Measurements from ENCODE around the gene TRIM49. TPM values are rescaled to one million over a fixed set of nuclear protein-coding genes. Genes with fewer than 3 reads are reported as not detected.
"Not testable (repeated sequence)": the region's sequence is repeated elsewhere in the genome, so short reads cannot be mapped to it uniquely, and the experiment has no call there.

The TRIM49 gene, protein sequence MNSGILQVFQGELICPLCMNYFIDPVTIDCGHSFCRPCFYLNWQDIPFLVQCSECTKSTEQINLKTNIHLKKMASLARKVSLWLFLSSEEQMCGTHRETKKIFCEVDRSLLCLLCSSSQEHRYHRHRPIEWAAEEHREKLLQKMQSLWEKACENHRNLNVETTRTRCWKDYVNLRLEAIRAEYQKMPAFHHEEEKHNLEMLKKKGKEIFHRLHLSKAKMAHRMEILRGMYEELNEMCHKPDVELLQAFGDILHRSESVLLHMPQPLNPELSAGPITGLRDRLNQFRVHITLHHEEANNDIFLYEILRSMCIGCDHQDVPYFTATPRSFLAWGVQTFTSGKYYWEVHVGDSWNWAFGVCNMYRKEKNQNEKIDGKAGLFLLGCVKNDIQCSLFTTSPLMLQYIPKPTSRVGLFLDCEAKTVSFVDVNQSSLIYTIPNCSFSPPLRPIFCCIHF
- total RNA-seq (2016; rRNA removed; fragmentation: Illumina TruSeq; extraction: Trizol) (not detected in 2 replicates), polyA plus RNA-seq (2011; rRNA removed) (not detected in 2 replicates), polyA minus RNA-seq (2011; rRNA and poly(A)+ RNA removed; ENCODE audit: low replicate concordance) (not detected in 2 replicates), Bru-seq, nascent RNA (not detected), BruChase-seq, experiment 1, labeled RNA remaining after a 6-hour chase (not detected), BruChase-seq, experiment 2, labeled RNA remaining after a 2-hour chase (not detected)
- not detected in 2 replicates for total RNA-seq (2016; cell fraction: cytosol; rRNA removed; fragmentation: Illumina TruSeq; extraction: Trizol; ENCODE audit: low read depth)
- not detected in 2 replicates for total RNA-seq (2016; cell fraction: insoluble cytoplasmic fraction; rRNA removed; fragmentation: Illumina TruSeq; extraction: Trizol)
- total RNA-seq (2016; cell fraction: membrane; rRNA removed; fragmentation: Illumina TruSeq; extraction: Trizol), result not detected in 2 replicates
- total RNA-seq (2016; cell fraction: nucleus; rRNA removed; fragmentation: Illumina TruSeq; extraction: Trizol), result not detected in 2 replicates
- polyA plus RNA-seq (2011; cell fraction: cytosol; rRNA removed), result not detected in 2 replicates
- not detected in 2 replicates for polyA plus RNA-seq (2011; cell fraction: nucleus; rRNA removed)
- not detected in 2 replicates for polyA plus RNA-seq (2012)
- polyA plus RNA-seq (2016; cell fraction: cytosol; fragmentation: Illumina TruSeq; extraction: Trizol; ENCODE audit: low read depth), result not detected in 2 replicates
- polyA plus RNA-seq (2016; cell fraction: insoluble cytoplasmic fraction; fragmentation: Illumina TruSeq; extraction: Trizol; ENCODE audit: low read depth), result not detected in 2 replicates
- polyA plus RNA-seq (2016; cell fraction: membrane; fragmentation: Illumina TruSeq; extraction: Trizol; ENCODE audit: low read depth), result not detected in 2 replicates
- polyA plus RNA-seq (2016; cell fraction: nucleus; fragmentation: Illumina TruSeq; extraction: Trizol; ENCODE audit: insufficient read depth, low read depth), result not detected in 2 replicates
- polyA minus RNA-seq (2011; cell fraction: cytosol; rRNA and poly(A)+ RNA removed), result not detected in 2 replicates
- not detected in 2 replicates for polyA minus RNA-seq (2011; cell fraction: nucleus; rRNA and poly(A)+ RNA removed)
- long read RNA-seq, experiment 1, result 0 reads
- long read RNA-seq, experiment 2, result 0 reads

DNA sequence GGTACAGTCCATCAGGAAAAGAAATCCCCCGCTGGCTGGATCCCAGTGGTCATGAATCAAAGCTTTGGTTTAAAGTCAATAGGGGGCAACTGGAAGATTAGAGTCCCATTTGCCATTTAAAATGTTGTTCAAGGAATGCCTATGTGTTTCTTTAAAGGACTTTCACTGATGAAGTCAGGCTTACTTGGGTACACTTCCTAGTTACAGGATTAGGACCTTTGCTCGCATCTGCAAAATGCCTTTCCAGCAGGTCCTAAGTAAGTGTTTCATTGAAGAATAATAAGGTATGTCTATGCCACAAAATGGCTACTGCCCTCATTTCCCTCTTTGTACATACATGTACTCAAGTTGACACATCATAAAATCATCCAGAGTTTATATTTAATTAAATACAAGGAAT, at the start of gene TRIM49:
TRIM49 (minus strand) TSS at position 101 of the 400 bp plus-strand sequence. CDS start 4,106 bp downstream, outside the sequence.
- H3K4me3 ChIP-seq (replicated peaks in 1 of 3; ENCODE audit: insufficient read depth in 1 of 3, low read depth in 2 of 3, low read length in 3 of 3); H3K4me2 ChIP-seq (ENCODE audit: low read depth, low read length); H3K36me3 ChIP-seq (replicated peaks in 1 of 2; ENCODE audit: control insufficient read depth in 1 of 2, insufficient read depth in 2 of 2, low read length in 2 of 2); FAIRE-seq; POLR2A ChIA-PET; intact Hi-C loops (cut with micrococcal nuclease; ENCODE audit: unreplicated experiment); BruUV-seq (replicated peaks); H3K9me3 ChIP-seq (ENCODE audit: low read length); DNase-seq (ENCODE audit: low spot score); ATAC-seq; H3K79me2 ChIP-seq (ENCODE audit: insufficient read depth, low read length); H4K20me1 ChIP-seq (ENCODE audit: insufficient read depth, low read length); CTCF ChIA-PET (ENCODE audit: low intra/inter-chr PET ratio, low total read pairs); H3K27me3 ChIP-seq (ENCODE audit: control insufficient read depth in 1 of 2, insufficient read depth in 2 of 2, low read length in 2 of 2); H3K27ac ChIP-seq (ENCODE audit: extremely low read length, insufficient read depth, low read length); H2AFZ ChIP-seq (ENCODE audit: low read length); H3K4me1 ChIP-seq (ENCODE audit: insufficient read depth, low read length); in situ Hi-C loops (cut with HindIII; ENCODE audit: extremely low pct_ligation_motif_present, low pct_unique_long_range_greater_than_20kb); H3K9ac ChIP-seq (ENCODE audit: insufficient read depth, low read depth, low read length): not testable (repeated sequence)
- WGBS (ENCODE audit: low lambda C conversion rate), result 6% methylated on average over 2 of the region's 2 CpGs

DNA sequence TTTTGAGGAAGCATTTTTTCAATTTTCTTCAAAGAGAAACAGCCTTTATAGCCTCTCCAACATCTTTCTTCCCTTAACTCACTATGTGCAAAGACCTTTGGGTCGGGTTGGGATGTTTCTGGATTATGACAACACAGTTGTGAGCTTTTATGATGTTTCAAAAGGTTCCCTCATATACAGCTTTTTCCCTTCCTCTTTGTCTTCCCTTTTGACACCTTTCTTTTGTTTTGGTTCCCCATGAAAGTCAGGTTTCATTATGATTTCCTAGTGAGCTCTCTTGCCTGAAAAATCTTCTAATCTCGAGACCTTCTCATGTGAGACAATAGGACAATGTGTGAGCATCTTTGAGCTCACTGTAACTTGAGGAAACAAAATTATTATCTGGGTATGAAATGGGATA, 18.3 kb upstream of the TRIM49 start:
- FAIRE-seq; POLR2A ChIA-PET; H3K27me3 ChIP-seq (ENCODE audit: control insufficient read depth in 1 of 2, insufficient read depth in 2 of 2, low read length in 2 of 2); ATAC-seq; H3K9me3 ChIP-seq (ENCODE audit: low read length); DNase-seq (ENCODE audit: low spot score); BruUV-seq (replicated peaks); H3K4me1 ChIP-seq (ENCODE audit: insufficient read depth, low read length); H3K27ac ChIP-seq (ENCODE audit: extremely low read length, insufficient read depth, low read length); H3K36me3 ChIP-seq (replicated peaks in 1 of 2; ENCODE audit: control insufficient read depth in 1 of 2, insufficient read depth in 2 of 2, low read length in 2 of 2); in situ Hi-C loops (cut with HindIII; ENCODE audit: extremely low pct_ligation_motif_present, low pct_unique_long_range_greater_than_20kb); H3K79me2 ChIP-seq (ENCODE audit: insufficient read depth, low read length); H3K4me3 ChIP-seq (replicated peaks in 1 of 3; ENCODE audit: insufficient read depth in 1 of 3, low read depth in 2 of 3, low read length in 3 of 3); H3K4me2 ChIP-seq (ENCODE audit: low read depth, low read length); H4K20me1 ChIP-seq (ENCODE audit: insufficient read depth, low read length); H2AFZ ChIP-seq (ENCODE audit: low read length); intact Hi-C loops (cut with micrococcal nuclease; ENCODE audit: unreplicated experiment); H3K9ac ChIP-seq (ENCODE audit: insufficient read depth, low read depth, low read length); CTCF ChIA-PET (ENCODE audit: low intra/inter-chr PET ratio, low total read pairs): not testable (repeated sequence)
- 0% methylated on average over 2 of the region's 2 CpGs for WGBS (ENCODE audit: low lambda C conversion rate)

DNA sequence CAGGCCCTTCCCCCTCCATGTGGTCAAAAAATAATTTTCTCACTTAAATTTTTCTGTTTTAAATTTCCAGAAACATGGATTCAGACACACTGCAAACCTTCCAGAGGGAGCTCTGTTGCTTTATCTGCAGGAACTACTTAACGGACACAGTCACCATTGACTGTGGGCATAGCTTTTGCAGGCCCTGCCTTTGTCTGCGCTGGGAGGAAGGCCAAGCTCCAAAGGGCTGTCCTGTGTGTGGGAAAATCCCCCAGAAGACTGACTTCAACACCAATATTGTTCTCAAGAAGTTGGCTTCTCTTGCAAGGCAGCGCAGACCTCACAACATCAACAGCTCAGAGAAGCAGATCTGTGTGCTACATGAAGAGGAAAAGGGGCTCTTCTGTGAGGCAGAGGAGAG, 11.6 kb upstream of the TRIM49 start:
- H2AFZ ChIP-seq (ENCODE audit: low read length); DNase-seq (ENCODE audit: low spot score): not testable (repeated sequence)

More for the DNA sequence above, 11.6 kb upstream of the TRIM49 start:
- BruUV-seq (replicated peaks); CTCF ChIA-PET (ENCODE audit: low intra/inter-chr PET ratio, low total read pairs); H3K4me2 ChIP-seq (ENCODE audit: low read depth, low read length); in situ Hi-C loops (cut with HindIII; ENCODE audit: extremely low pct_ligation_motif_present, low pct_unique_long_range_greater_than_20kb); H3K9me3 ChIP-seq (ENCODE audit: low read length); H3K4me1 ChIP-seq (ENCODE audit: insufficient read depth, low read length); H3K4me3 ChIP-seq (replicated peaks in 1 of 3; ENCODE audit: insufficient read depth in 1 of 3, low read depth in 2 of 3, low read length in 3 of 3); FAIRE-seq; H3K79me2 ChIP-seq (ENCODE audit: insufficient read depth, low read length); H3K27ac ChIP-seq (ENCODE audit: extremely low read length, insufficient read depth, low read length); intact Hi-C loops (cut with micrococcal nuclease; ENCODE audit: unreplicated experiment); ATAC-seq; H4K20me1 ChIP-seq (ENCODE audit: insufficient read depth, low read length); H3K27me3 ChIP-seq (ENCODE audit: control insufficient read depth in 1 of 2, insufficient read depth in 2 of 2, low read length in 2 of 2); H3K9ac ChIP-seq (ENCODE audit: insufficient read depth, low read depth, low read length); H3K36me3 ChIP-seq (replicated peaks in 1 of 2; ENCODE audit: control insufficient read depth in 1 of 2, insufficient read depth in 2 of 2, low read length in 2 of 2); POLR2A ChIA-PET: not testable (repeated sequence)
- no CpG with 5 or more reads among the region's 3 CpGs for WGBS (ENCODE audit: low lambda C conversion rate)

All from HepG2 (cell line).